Bone marrow (tissue), 2 donors: Measurements from ENCODE around the gene BTBD19.
"Not testable (repeated sequence)": the region's sequence is repeated elsewhere in the genome, so short reads cannot be mapped to it uniquely, and the experiment has no call there.

Experiments
- DNase-seq, 2 donors: peaks; one replicate each; lab custom pipeline; 2025; lab: John Stamatoyannopoulos, UW

Gene BTBD19, protein sequence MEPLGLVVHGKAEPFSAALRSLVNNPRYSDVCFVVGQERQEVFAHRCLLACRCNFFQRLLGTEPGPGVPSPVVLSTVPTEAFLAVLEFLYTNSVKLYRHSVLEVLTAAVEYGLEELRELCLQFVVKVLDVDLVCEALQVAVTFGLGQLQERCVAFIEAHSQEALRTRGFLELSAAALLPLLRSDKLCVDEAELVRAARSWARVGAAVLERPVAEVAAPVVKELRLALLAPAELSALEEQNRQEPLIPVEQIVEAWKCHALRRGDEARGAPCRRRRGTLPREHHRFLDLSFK

DNA sequence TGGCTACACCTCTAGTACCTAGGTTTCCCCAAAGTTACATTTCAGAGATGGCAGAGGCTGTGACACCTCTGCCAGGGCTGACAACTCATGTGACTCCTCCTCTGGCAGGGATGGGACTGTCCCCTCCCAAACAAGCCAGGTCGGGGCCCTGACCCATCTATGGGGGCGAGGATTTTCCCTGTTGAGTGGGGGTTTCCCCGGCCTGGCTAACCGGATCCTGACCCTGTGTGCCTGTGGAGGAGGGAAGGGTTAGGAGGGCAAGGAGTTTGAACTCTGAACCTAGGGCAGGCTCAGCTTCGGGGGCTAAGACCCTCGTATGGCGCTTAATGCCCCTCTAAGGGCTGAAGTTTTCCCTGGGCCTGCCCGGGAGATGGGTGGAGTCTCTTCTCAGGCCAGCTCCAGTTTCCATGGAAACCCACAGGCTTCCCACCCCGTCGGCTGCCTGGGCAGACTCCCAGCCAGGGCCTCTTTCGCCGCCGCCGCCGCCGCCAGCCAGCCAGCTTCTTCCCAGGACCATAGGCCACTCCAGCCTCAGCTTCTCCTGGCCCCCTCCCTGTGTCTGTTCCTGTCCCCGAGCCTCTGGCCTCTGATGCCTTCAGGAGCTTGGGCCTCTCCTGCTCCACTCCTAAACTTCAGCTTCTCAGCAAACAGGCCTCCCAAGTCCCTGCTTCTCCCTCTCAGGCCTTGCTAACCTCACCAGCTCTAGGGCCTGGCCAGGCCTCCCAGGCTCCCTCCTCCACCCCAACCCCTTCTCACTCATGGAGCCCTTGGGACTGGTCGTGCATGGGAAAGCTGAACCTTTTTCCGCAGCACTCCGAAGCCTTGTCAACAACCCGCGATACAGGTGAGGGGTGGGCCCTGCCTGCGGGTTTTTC lies at the start of gene BTBD19:
Gene BTBD19 (plus strand): TSS at position 461 of the 875 bp plus-strand sequence. CDS start 298 bp downstream, at position 759.
- DNase-seq, result peak in 1 of 2 donors; percentile 61

DNA sequence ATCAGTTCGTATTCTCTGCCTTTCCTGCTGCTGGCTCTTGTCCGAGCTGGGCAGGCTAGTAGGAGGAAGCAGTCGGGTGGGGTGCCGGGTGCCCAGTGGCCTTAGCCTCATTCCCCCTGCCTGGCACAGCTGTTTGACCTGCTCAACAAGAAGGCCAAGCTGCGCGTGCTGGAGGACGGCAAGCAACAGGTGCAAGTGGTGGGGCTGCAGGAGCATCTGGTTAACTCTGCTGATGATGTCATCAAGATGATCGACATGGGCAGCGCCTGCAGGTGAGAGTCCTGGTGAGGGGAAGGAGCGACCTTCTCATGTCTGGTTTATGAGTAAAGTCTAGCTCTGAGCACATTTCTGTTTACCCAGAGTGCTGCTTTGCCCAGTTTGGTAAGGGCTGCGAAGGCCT lies 49.2 kb upstream of the BTBD19 start:
- no peak for DNase-seq

DNA sequence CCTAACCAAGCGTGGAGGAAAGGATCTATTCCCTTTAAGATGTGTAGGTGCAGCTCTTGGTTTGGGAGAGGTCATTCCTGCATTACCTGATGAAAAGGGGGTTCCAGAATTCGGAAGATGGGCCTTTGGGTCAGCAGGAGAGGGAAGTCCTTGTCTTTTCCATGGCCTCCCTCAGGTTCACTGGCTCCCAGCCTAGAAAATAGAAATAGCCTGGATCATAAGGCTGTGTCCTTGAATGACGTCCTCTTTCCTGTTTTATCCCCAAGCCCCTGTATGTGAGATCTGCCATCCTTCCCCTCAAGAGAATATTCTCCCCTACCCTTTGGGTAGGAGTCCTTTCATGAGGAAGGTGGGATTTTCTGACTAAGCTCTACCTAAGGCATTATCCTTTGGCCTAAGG lies 47.4 kb upstream of the BTBD19 start:
- DNase-seq, result no peak

DNA sequence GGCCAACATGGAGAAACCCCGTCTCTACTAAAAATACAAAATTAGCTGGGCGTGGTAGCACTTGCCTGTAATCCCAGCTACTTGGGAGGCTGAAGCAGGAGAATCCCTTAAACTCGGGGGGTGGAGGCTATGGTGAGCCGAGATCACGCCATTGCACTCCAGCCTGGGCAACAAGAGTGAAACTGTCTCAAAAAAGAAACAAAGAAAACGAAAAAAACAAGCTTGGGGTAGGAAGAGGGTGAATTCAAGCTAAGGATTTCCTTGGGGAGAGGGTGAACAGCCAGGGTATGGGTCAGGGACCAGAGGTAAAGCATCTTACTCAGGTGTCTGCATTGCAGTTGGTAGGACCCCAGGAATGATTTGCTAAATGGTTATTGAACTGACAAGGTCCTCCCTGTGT lies 41.9 kb upstream of the BTBD19 start:
- not testable (repeated sequence) for DNase-seq

DNA sequence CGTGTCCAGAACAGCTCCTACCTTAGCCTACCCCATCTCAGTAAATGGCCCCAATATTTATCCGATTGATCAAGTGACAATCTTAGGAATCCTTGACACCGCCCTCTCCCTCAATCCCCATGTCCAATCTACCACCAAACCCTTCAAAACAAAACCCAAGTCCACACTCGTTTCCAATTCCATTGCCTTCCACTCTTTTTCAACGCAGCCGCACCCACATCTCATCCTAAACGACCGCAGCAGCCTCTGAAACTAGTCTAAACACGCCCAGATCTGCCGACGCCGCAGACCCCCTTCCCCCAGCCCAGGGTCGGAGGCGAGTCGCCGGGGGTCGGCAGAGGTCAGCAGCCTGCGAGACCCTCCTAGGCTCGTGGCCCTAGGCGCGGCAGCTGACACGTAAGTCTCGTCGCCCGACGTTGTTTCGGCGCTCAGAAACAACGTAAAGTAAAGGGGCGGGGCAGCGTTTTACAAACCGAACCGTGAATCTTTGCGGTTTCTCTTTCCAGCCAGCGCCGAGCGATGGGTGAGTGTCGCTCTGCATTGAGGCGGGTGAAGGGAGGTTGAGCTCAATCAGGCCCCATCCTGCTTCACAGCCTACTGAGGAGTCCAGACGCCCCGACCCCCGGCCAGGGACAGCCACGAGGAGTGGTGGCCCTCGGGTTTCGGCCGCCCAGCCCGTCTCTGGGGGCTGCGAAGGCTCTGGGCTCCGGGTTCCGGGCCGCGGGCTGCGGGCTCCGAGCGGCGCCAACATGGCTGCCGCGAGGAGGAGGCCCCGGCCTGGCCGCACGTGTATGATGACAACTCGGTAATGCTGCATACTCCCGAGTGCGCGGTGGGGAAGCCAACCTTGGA lies 33.0 kb upstream of the BTBD19 start, which contains the start of gene RPS8:
Gene RPS8 (plus strand): TSS at position 463 of the 852 bp plus-strand sequence. CDS start 57 bp downstream, at position 520.
- peak; percentile 69 to 94 for DNase-seq

DNA sequence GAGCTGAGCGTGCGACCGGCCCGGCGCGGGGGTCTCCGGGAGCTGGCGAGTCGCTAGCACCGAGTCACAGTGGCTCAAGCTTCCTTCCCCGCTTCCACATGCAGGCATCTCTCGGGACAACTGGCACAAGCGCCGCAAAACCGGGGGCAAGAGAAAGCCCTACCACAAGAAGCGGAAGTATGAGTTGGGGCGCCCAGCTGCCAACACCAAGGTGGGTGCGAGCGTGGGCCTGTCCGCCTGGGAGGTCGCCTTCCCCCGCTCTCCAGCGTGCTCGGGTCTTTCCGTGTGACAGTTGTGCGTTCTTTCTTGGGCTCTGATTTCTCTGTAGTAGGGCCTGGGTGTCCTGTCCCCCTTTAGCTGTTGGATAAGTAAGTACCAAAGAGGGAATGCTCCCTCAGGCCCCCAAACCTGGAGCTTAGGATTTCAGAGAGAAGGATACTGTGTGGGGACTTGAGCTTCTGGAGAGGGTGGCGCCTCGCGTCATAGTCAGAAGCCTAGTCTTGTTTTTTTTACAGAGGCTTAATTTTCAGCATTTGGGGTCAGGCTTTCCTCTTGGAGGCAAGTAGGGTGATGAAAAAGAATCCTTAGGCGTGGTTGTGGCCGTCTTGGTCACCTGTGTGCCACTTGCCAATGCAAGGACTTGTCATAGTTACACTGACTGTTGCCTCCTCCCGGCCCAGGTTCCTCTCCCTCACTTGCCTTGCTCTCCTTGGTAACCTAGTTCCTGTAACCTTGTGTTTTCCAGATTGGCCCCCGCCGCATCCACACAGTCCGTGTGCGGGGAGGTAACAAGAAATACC lies 32.2 kb upstream of the BTBD19 start:
- DNase-seq, result peak in 1 of 2 donors; percentile 3

DNA sequence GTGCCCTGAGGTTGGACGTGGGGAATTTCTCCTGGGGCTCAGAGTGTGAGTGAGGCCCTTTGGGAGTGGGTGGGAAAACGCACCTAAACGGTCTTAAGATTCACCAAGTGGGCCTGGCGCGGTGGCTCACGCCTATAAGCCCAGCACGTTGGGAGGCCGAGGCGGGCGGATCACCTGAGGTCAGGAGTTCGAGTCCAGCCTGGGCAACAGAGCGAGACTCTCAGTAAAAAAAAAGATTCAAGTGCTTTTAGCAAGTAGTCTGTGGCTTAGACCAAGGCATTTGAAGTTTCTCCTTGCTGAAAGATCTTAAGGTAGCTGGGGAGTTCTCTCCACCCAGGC lies 31.6 kb upstream of the BTBD19 start:
- no peak for DNase-seq

DNA sequence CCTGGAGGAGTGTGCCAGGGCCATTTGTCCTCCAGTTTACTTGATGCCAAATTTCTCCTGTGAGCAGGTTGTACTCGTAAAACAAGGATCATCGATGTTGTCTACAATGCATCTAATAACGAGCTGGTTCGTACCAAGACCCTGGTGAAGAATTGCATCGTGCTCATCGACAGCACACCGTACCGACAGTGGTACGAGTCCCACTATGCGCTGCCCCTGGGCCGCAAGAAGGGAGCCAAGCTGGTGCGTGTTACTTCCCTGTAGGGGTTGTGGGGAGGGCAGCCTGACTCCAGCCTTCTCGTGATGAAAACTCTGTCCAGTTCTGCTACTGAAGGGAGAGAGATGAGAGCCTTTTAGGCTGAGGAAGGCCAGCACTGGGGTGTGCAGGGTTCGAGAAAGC lies 30.8 kb upstream of the BTBD19 start:
- no peak for DNase-seq

DNA sequence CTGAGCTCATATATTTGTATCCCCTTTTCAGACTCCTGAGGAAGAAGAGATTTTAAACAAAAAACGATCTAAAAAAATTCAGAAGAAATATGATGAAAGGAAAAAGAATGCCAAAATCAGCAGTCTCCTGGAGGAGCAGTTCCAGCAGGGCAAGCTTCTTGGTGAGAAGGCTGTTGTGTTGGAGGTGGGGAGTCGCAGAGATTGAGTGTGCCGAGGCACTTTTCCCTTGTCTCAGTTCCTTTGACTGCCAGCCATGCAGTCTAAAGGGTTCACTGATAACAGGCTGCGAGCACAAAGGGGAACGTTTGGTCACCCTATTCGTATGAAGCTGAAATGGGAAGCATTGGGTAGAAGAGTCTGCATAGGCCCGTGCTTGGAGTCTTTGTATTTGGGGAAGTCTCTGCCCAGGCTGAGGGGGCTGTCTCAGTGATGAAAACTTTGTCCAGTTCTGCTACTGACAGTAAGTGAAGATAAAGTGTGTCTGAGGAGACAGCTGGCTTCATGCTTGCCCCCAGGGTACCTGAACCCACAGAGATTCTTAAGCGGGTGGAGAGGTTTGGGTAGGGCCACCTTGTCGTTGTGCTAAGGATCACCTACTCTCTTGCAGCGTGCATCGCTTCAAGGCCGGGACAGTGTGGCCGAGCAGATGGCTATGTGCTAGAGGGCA lies 30.2 kb upstream of the BTBD19 start:
- DNase-seq, result no peak

DNA sequence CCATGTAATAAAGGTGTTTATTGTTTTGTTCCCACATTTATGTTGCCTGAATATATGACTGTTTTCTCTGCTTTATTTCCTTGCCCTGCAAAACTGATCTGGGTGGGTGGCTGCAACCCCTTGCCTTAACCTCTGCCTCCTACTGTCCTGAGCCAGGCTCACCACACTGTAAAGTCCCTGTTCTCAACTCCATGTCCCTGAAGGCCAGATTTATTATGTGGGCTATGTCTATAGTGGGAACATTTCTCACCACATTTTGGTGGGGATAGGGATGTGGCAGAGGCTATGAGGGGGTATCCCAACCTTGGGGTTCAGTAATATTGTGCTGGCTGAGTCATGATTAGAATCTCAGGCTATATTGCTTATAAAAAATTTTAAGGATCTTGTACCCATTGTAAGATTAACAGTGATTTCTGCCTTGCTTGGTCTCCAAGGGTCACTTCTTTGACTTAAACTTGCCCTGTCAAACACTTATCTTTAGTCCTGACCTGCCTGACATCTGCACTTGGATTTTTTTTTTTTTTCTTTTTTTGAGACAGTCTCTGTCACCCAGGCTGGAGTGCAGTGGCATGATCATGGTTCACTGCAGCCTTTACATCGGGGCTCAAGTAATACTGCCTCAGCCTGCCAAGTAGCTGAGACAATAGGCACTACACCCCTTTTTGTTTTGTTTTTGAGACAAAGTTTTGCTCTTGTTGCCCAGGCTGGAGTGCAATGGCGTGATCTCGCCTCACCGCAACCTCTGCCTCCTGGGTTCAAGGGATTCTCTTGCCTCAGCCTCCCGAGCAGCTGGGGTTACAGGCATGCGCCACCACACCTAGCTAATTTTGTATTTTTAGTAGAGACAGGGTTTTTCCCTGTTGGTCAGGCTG lies 29.4 kb upstream of the BTBD19 start:
- no peak for DNase-seq

DNA sequence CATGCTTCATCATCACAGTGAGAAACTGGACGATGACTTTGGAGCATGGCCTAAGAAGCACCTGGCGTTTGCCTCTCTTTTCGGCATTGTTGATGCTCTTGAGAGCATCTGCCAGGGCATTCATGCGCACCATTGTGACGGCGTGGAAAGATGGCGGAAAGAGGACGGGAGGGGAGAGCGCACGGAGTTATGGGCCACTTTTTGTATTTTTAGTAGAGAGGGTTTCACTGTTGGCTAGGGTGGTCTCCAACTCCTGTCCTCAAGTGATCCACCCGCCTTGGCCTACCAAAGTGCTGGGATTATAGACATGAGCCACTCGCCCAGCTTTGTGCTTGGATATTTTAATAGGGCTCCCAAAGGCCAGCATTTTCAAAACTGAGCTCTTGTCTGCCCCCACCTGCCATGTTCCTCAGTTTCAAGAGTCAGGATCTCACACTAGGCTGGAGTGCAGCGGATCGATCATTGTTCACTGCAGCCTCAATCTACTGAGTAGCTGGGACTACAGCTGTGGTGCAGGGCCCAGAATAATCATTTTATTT lies 27.7 kb upstream of the BTBD19 start:
- DNase-seq, result no peak

DNA sequence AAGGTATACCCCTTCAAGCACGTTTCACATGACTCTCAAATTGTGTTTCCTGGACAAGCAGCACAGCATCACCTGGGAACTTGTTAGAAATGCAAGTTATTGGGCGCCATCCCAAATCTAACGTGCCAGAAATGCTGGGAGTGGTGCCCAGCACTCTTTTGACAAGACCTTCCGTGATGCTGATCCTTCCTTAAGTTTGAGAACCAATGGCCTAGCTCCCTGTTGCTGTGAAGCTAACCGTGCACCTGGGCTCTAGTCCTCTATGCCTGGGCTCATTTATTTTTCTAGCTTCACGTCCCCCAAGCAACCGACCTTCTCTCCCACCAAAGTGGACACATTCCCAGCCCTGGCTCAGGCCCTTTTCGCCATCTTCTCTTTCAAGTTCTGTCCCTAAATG lies 24.6 kb upstream of the BTBD19 start:
- DNase-seq, result peak in 1 of 2 donors; percentile 0

DNA sequence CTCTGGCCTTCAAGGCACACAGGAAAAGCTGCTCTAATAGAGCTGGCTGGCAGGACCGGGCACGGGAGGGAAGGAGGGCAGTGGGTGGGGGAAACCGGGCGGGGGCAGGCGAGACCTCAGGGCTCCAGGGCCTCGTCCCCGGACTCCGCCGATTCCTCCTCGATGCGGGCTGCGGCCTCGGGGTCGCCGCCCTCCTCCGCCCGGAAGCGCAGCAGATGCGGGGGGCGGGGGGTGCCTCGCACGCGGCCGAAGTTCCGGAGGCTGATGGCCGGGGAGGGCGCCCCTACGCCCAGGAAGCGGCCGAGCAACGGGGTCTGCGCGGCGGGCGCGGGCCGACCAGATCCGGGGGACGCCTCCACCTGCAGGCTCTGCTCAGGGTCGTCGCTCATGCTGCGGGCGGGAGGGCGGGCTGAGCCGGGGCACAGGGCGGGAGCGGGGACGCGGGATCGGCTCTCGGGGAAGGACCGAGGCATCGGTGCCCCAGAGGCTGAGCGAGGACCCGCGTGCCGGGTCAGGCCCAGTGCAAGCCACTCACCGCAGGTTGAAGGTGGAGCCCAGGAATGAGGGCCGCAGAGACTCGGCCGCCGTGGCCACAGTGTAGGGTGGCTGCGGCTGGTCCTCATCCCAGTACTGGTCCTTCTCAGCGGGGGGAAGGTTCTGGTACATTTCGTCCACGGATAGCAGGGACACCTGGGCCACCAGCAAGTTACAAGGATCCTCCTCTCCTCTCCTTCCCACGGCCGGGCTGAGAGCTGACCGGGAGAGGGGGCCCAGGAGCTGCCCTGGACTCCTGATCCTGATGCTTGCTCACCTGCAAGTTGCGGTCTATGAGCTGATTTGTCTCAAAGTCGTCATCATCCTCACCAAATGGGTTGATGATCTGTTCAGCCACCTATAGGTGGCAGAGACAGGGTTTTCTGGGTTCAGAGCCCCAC lies 24.0 kb upstream of the BTBD19 start:
- DNase-seq, result peak in 1 of 2 donors; percentile 0

DNA sequence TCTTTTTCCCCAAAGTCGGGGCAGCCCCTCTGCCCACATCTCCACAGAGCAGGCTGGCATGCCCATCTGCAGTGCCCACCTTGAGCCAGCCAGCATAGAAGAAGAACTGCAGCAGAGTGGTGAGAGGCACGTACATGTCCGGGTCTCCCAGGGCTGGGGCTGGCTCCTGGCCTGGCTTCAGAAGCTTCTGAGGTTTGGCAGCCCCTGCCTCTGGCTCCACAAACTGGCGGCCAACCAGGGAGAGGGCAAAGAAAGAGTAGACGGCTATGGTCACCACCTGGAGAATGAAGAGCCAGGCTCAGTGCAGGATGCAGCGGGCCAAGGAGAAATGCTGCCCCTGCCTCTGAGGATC lies 23.3 kb upstream of the BTBD19 start:
- DNase-seq, result no peak

DNA sequence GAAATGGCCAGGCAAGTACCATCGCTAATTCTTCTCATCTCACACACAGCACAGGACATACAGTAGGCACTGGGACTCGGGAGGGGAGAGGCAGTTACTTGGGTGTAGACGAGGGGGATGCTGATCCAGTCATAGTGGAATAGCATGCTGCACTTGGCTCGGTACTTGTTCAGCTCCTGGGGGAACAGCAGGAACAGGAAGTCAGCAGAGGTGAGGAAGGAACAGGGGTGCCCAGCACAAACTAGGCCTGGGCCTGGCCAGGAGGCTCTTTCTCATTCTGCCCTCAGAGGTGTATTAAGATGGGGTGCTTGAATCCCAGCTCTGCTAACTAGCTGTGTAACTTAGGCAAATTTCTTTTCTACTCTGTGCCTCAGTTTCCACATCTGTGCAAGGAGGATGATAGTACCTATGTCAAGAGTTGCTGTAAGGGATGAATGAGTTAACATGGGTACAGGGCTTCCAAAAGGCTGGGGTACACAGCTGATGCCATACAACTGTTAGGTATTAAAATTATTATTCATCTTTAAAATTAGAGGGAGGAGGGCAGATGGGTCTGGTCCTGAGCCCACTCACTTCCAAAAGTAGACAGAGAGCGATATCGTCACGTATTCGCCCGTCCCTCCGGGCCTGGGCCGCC lies 22.7 kb upstream of the BTBD19 start:
- no peak for DNase-seq

DNA sequence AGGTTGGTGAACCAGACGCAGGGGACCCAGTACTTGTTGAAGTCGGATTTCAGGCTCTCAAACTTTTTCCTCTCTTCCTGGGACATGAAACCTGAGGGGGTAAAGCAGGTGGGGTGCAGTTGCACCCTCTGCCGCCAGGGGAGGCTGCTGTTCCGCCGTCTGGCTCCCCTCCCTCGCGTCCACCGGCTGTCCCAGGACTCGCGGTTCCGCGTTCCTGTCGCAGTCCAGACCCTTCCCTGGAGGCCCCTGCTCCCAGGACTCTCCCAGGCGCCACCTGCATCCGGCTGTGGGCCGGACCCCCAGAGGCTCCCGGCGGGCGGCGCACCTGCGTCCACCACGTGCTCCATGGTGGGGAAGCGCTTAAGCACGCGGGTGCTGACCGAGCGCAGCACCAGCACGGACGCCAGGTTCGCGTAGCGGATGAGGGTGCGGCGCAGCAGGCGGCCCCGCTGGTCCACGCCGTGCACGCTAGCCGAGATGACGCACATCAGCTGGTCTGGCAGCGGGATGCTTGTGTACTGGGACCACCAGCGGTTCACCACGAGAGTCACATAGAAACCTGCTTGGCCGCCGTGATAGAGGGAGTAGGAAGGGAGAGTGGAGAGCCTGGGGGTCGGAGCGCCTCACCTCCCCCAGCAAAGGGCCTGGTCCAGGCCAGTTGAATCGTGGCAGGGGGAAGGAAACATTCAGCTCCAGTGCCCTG lies 22.0 kb upstream of the BTBD19 start:
- DNase-seq, result peak; percentile 17 to 38

DNA sequence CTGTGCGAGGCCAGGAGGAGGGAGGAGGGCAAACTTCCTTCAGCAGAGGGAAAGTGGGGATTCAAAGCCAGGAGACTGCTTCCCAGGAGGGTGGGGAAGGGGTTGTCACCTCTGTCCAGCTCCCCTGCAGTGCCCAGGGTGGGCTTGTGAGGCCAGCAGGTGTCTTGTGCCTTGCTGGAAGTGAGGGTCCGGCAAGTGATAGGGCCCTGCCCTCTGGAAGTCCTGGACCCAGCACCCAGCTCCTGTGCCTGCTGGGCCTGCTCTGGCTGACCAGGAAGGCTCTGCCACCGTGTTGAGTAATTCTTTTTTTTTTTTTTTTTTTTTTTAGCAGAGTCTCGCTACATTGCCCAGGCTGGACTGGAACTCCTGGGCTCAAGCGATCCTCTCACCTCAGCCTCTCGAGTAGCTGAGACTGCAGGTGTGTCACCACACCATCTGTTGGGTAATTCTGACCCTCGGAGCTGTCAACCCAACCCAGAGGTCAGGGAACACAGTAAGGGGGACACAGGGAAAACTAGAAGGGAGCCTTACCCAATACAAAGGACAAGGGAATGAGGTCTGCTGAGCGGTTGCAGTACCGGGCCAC lies 21.4 kb upstream of the BTBD19 start:
- no peak for DNase-seq
